HepG2 (cell line): Measurements from ENCODE around the gene FCMR. TPM values are rescaled to one million over a fixed set of nuclear protein-coding genes. Genes with fewer than 3 reads are reported as not detected.

ENCODE experiments used
- ATAC-seq: fragments of 200-7000 bp; cut with Tn5 transposase; 3 replicates; pipeline ENCODE4 v1.9.1; 2020; ENCODE audit warnings: mild to moderate bottlenecking, moderate library complexity
- BruUV-seq: library from RNA; stranded (reverse); fragments of 400-500 nt; replicated peaks from 2 replicates; lab custom pipeline; 2021; lab: Mats Ljungman, UMichigan
- CTCF ChIA-PET: fragments of 300-600 bp; formaldehyde crosslinking; extraction: SDS; loops from one replicate; lab custom pipeline; 2021; ENCODE audit warnings: low total read pairs, inconsistent platforms, low intra/inter-chr PET ratio; lab: Yijun Ruan, JAX
- POLR2A ChIA-PET: fragments of 350-600 bp; sonication (Branson Sonifier 250); formaldehyde crosslinking; loops from one replicate; lab custom pipeline; 2020; ENCODE audit warnings: antibody characterized with exemption, inconsistent platforms; lab: Yijun Ruan, JAX
- DNase-seq: peaks from one replicate; pipeline ENCODE4 v3.0.0-alpha.2; 2015; ENCODE audit warnings: low spot score
- FAIRE-seq: peaks from 3 replicates; lab custom pipeline; 2011; peaks lifted over from hg19 to GRCh38; lab: Jason Lieb, UNC
- H2AFZ ChIP-seq: one replicate; pipeline ENCODE4 v1.6.1; 2011; ENCODE audit warnings: low read length, inconsistent platforms
- H3K27ac ChIP-seq: fragments of 300-600 bp; 3 replicates; pipeline ENCODE4 v1.8.0; 2011; ENCODE audit warnings: mixed run types, mild to moderate bottlenecking, mixed read lengths, low read length, inconsistent platforms; ENCODE audit not compliant: insufficient read depth; ENCODE audit errors: extremely low read length
- H3K27me3 ChIP-seq, 2 experiments: fragments of 200-600 bp in 1 of 2; 2 replicates in 1 of 2; 3 replicates in 1 of 2; pipeline versions ENCODE4 v1.6.0 to v1.8.0; 2011; ENCODE audit warnings: low read length in 2 of 2, mild to moderate bottlenecking in 2 of 2, moderate library complexity in 2 of 2, inconsistent platforms in 1 of 2; ENCODE audit not compliant: insufficient read depth in 2 of 2, control insufficient read depth in 1 of 2
- H3K36me3 ChIP-seq, 2 experiments: fragments of 200-600 bp in 1 of 2; replicated peaks in 1 of 2; 2 replicates in 1 of 2; 3 replicates in 1 of 2; pipeline versions ENCODE4 v1.5.1 to v1.8.0; 2011; ENCODE audit warnings: low read length in 2 of 2, inconsistent platforms in 1 of 2; ENCODE audit not compliant: insufficient read depth in 2 of 2, control insufficient read depth in 1 of 2
- H3K4me1 ChIP-seq: 2 replicates; pipeline ENCODE4 v1.5.1; 2012; ENCODE audit warnings: low read length, inconsistent platforms; ENCODE audit not compliant: insufficient read depth
- H3K4me2 ChIP-seq: 2 replicates; pipeline ENCODE4 v1.6.0; 2011; ENCODE audit warnings: low read depth, low read length, inconsistent platforms
- H3K4me3 ChIP-seq, 3 experiments: fragments of 200-600 bp in 1 of 3; sonication (generic), shearing (Covaris generic) in 1 of 3; replicated peaks in 1 of 3; 2 replicates each; pipeline ENCODE4 v1.5.1; 2011 to 2016; ENCODE audit warnings: low read length in 3 of 3, inconsistent platforms in 2 of 3, low read depth in 2 of 3, mild to moderate bottlenecking in 2 of 3, control low read depth in 1 of 3, mixed read lengths in 1 of 3; ENCODE audit not compliant: insufficient read depth in 1 of 3
- H3K79me2 ChIP-seq: one replicate; pipeline ENCODE4 v1.6.1; 2011; ENCODE audit warnings: low read length, inconsistent platforms; ENCODE audit not compliant: insufficient read depth
- H3K9ac ChIP-seq: 2 replicates; pipeline ENCODE4 v1.6.0; 2011; ENCODE audit warnings: mild to moderate bottlenecking, low read depth, low read length, inconsistent platforms; ENCODE audit not compliant: insufficient read depth
- H3K9me3 ChIP-seq: 2 replicates; pipeline ENCODE4 v1.5.1; 2012; ENCODE audit warnings: mild to moderate bottlenecking, low read length
- H4K20me1 ChIP-seq: 2 replicates; pipeline ENCODE4 v1.6.0; 2011; ENCODE audit warnings: inconsistent platforms, mild to moderate bottlenecking, low read length, moderate library complexity; ENCODE audit not compliant: insufficient read depth
- GTF2F1 ChIP-seq: fragments of 150-350 bp; IDR thresholded peaks from 2 replicates; pipeline ENCODE4 v1.6.1; 2014; ENCODE audit warnings: low read length
- ISX ChIP-seq: sonication (generic); formaldehyde crosslinking; conservative IDR thresholded peaks from 2 replicates; pipeline ENCODE4 v1.5.0; 2020; ENCODE audit warnings: missing genetic modification reagents
- WGBS: methylation state at CpG from one replicate; pipeline ENCODE4 v1.1.6; 2017; ENCODE audit warnings: low lambda C conversion rate; 5-methylcytosine and 5-hydroxymethylcytosine counted together
- in situ Hi-C: cut with HindIII; loops from 2 replicates; pipeline ENCODE4 v1.10.0; 2017; ENCODE audit warnings: low pct_unique_long_range_greater_than_20kb; ENCODE audit not compliant: extremely low pct_ligation_motif_present
- intact Hi-C: fragments of 100-400 bp; cut with micrococcal nuclease; formaldehyde crosslinking; loops from one replicate; pipeline ENCODE4 v1.10.0; 2022; ENCODE audit not compliant: unreplicated experiment
- polyA plus RNA-seq, 8 experiments: library from polyadenylated mRNA; depleted of rRNA in 3 of 8; stranded (reverse) in 7 of 8; unstranded in 1 of 8; fragments of >200 nt; fragmentation: Illumina TruSeq in 4 of 8; extraction: Trizol in 4 of 8; gene quantifications; 2 replicates each; pipeline versions ENCODE4 v1.2.1 to v1.2.3, GENCODE V29; 2011 to 2016; ENCODE audit warnings: low read depth in 4 of 8, missing spikeins in 1 of 8, mixed read lengths in 1 of 8; ENCODE audit not compliant: insufficient read depth in 1 of 8
- total RNA-seq, 5 experiments: library from RNA; depleted of rRNA; stranded (reverse); fragments of >200 nt; fragmentation: Illumina TruSeq; extraction: Trizol; gene quantifications; 2 replicates each; pipeline ENCODE4 v1.2.3, GENCODE V29; 2016; ENCODE audit warnings: low read depth in 1 of 5

Gene FCMR
- total and polyA plus RNA-seq, 2 of the 13 experiments (the other 11 are each of a cell fraction or from before 2014, with no cell fraction given): not detected

DNA sequence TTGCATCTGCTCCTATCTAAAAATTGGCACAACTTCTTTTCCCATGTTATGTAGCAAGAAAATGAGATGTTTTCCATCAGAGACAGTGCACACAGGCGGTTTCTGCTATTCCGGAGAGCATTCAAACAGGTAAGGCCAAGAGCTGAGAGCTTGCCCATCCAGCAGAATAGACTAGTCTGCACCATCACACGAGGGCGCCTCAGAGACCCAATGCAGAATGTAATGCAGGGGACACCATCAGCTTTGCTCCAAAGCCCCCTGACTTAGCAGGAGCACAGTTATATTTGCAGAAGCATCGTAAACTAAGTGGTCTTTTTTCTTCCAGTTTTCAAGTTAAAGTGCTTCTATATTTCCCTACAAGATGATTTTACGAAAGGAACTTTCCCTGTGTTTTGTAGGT is 19.8 kb downstream of the FCMR start:
- H3K9ac ChIP-seq: no peak overlapping the region
- 23% methylated on average over 6 of the region's 6 CpGs for WGBS
- H3K4me2 ChIP-seq: no peak overlapping the region
- ATAC-seq: no peak
- no peak overlapping the region for H3K4me3 ChIP-seq
- ChIA-PET CTCF (no interaction called here), POLR2A (no interaction called here)
- in situ Hi-C loops: loop anchor here (25.0 kb wide), 1 partner anchor 265 kb away; the partner anchor contains the start of gene DYRK3
- H3K79me2 ChIP-seq: no peaks in the 10 kb centered on the region
- no peak overlapping the region for H2AFZ ChIP-seq
- no peaks in the 10 kb centered on the region for H3K4me1 ChIP-seq
- no peaks in the 10 kb centered on the region for H3K36me3 ChIP-seq
- H3K9me3 ChIP-seq: no peaks in the 10 kb centered on the region
- H4K20me1 ChIP-seq: no peaks in the 10 kb centered on the region
- no peak overlapping the region for H3K27ac ChIP-seq
- H3K27me3 ChIP-seq: peaks cover 0 to 12% of the 10 kb centered on the region in 2 experiments; a peak in 1 of 5 replicates
- no peak for TF ChIP-seq GTF2F1
- no peak for DNase-seq
- no peak for FAIRE-seq
- intact Hi-C loops: no loop called here
- BruUV-seq: no TSS peak

GRCh38 chr1:206900149-206900548 is 21.6 kb downstream of the FCMR start:
- no peak overlapping the region for H3K27ac ChIP-seq
- H3K4me2 ChIP-seq: no peak overlapping the region
- no peak overlapping the region for H3K9ac ChIP-seq
- no peaks in the 10 kb centered on the region for H3K4me1 ChIP-seq
- no peak overlapping the region for H3K4me3 ChIP-seq
- ChIA-PET CTCF (no interaction called here), POLR2A (no interaction called here)
- intact Hi-C loops: no loop called here
- H2AFZ ChIP-seq: no peak overlapping the region
- TF ChIP-seq ISX (CRISPR knock-in tag): no peak
- H4K20me1 ChIP-seq: no peaks in the 10 kb centered on the region
- peaks cover 0 to 27% of the 10 kb centered on the region in 2 experiments; a peak in 3 of 5 replicates for H3K27me3 ChIP-seq
- no TSS peak for BruUV-seq
- 0% methylated on average over 3 of the region's 7 CpGs for WGBS
- in situ Hi-C loops: loop anchor here (25.0 kb wide), 1 partner anchor 263 kb away; the partner anchor contains the start of gene DYRK3
- H3K36me3 ChIP-seq: no peaks in the 10 kb centered on the region
- FAIRE-seq (no peak), DNase-seq (no peak), ATAC-seq (no peak)
- no peaks in the 10 kb centered on the region for H3K9me3 ChIP-seq
- H3K79me2 ChIP-seq: no peaks in the 10 kb centered on the region
